ENCODE data around the gene DEFB132. TPM values are rescaled to one million over a fixed set of nuclear protein-coding genes. Genes with fewer than 3 reads are reported as not detected.

Gene DEFB132
- total and polyA plus RNA-seq, 9 of the 15 experiments (the other 6 are each of a cell fraction or from before 2014, with no cell fraction given): not detected

- TF ChIP-seq NR2C2 (CRISPR knock-in tag; IDR thresholded peaks at IDR 0.05) (peak; percentile 75), NR2C2 (tag; IDR thresholded peaks at IDR 0.05) (peak; percentile 68), ELF1 (tag; IDR thresholded peaks at IDR 0.05) (no peak), HMGN3 (IDR thresholded peaks at IDR 0.05; ENCODE audit: borderline replicate concordance, extremely low read depth, insufficient read length, low read depth, low read length) (peak; percentile 69), CREBBP (IDR thresholded peaks at IDR 0.05; ENCODE audit: low read depth, low read length) (no peak), ZBTB49 (CRISPR knock-in tag; IDR thresholded peaks at IDR 0.05; ENCODE audit: borderline replicate concordance) (0 out of 2 replicates have a peak, but pooled peaks have one; percentile 53), HNRNPUL1 (IDR thresholded peaks at IDR 0.05; ENCODE audit: low read length) (no peak), EGR1 (conservative IDR thresholded peaks at IDR 0.05) (peak; percentile 36; the same call in 1 of the 2 replicates), NR4A1 (CRISPR knock-in tag; IDR thresholded peaks at IDR 0.05) (0 out of 2 replicates have a peak, but pooled peaks have one; percentile 61), NR4A1 (tag; IDR thresholded peaks at IDR 0.05) (peak; percentile 57), ZNF668 (CRISPR knock-in tag; IDR thresholded peaks at IDR 0.05) (peak; percentile 68; the same call in 1 of the 2 replicates), ZNF316 (IDR thresholded peaks at IDR 0.05) (no peak), STAT5B (CRISPR knock-in tag; IDR thresholded peaks at IDR 0.05) (no peak), ARID3B (CRISPR knock-in tag; IDR thresholded peaks at IDR 0.05; ENCODE audit: borderline replicate concordance) (no peak), CBFB (CRISPR knock-in tag; IDR thresholded peaks at IDR 0.05) (0 out of 2 replicates have a peak, but pooled peaks have one; percentile 28), ZNF57 (CRISPR knock-in tag; IDR thresholded peaks at IDR 0.05) (no peak), RAD21 (CRISPR knock-in tag; conservative IDR thresholded peaks at IDR 0.05 in 1 of 2, IDR thresholded peaks at IDR 0.05 in 1 of 2) (peak; percentile 86 to 94), MAX (CRISPR knock-in tag; IDR thresholded peaks at IDR 0.05) (peak; percentile 96)
Measured at GRCh38 chr20:266596-267562, 9.4 kb downstream of the DEFB132 start (continued).
